GM06990 (cell line): ENCODE data around the gene TMA7B.

Experiments
- DNase-seq: peaks from one replicate; pipeline ENCODE4 v3.0.0-alpha.2; 2011; ENCODE audit not compliant: insufficient read length; ENCODE audit errors: extremely low read depth
- H3K27me3 ChIP-seq: replicated peaks from 2 replicates; pipeline ENCODE4 v1.6.0; 2011; ENCODE audit warnings: low read length; ENCODE audit not compliant: control insufficient read depth, insufficient read depth
- H3K36me3 ChIP-seq: 2 replicates; pipeline ENCODE4 v1.5.1; 2011; ENCODE audit warnings: low read length; ENCODE audit not compliant: control insufficient read depth, insufficient read depth
- H3K4me3 ChIP-seq: replicated peaks from 2 replicates; pipeline ENCODE4 v1.5.1; 2011; ENCODE audit warnings: low read depth, mild to moderate bottlenecking, control low read depth, low read length
- CTCF ChIP-seq: IDR thresholded peaks from 2 replicates; pipeline ENCODE4 v1.5.1; 2011; ENCODE audit warnings: low read length, control low read depth, mild to moderate bottlenecking, inconsistent platforms; ENCODE audit not compliant: insufficient read depth, poor library complexity, severe bottlenecking

TMA7B gene

GRCh38 chr22:40010746-40011145, 50.5 kb downstream of the TMA7B start:
- Histone ChIP-seq H3K27me3 (peaks cover 3% of the 10 kb centered on the region), H3K36me3 (no peaks in the 10 kb centered on the region), H3K4me3 (no peak overlapping the region)
- DNase-seq = no peak
- TF ChIP-seq CTCF = no peak
